Measurements from ENCODE around the gene ACTG2.
"Not testable (repeated sequence)": the region's sequence is repeated elsewhere in the genome, so short reads cannot be mapped to it uniquely, and the experiment has no call there.

Gene ACTG2

GRCh38 chr2:73893764-73894474 lies 1.1 kb downstream of the ACTG2 start:
- DNase-seq: no peak

- DNase-seq: no peak
Observed at GRCh38 chr2:73894475-73894850, 1.7 kb downstream of the ACTG2 start.

GRCh38 chr2:73894877-73895276 lies 2.1 kb downstream of the ACTG2 start:
- no peak for DNase-seq

GRCh38 chr2:73895473-73895872 lies 2.7 kb downstream of the ACTG2 start:
- no peak for DNase-seq

- DNase-seq: peak; percentile 28 to 34
Observed at GRCh38 chr2:73896362-73897239, 3.8 kb downstream of the ACTG2 start.

GRCh38 chr2:73897240-73897583 lies 4.4 kb downstream of the ACTG2 start:
- no peak for DNase-seq

- no peak for DNase-seq
Observed at GRCh38 chr2:73897934-73898333, 5.1 kb downstream of the ACTG2 start.

GRCh38 chr2:73899801-73900336 lies 7.1 kb downstream of the ACTG2 start:
- DNase-seq: no peak

GRCh38 chr2:73901143-73901542 lies 8.3 kb downstream of the ACTG2 start:
- no peak for DNase-seq

GRCh38 chr2:73902284-73902683 lies 9.5 kb downstream of the ACTG2 start:
- no peak for DNase-seq

GRCh38 chr2:73903313-73903712 lies 10.5 kb downstream of the ACTG2 start:
- no peak for DNase-seq

GRCh38 chr2:73903949-73904613 lies 11.3 kb downstream of the ACTG2 start:
- not testable (repeated sequence) for DNase-seq

- DNase-seq: no peak
Observed at GRCh38 chr2:73904952-73905351, 12.1 kb downstream of the ACTG2 start.

GRCh38 chr2:73906847-73907505 lies 14.2 kb downstream of the ACTG2 start:
- DNase-seq: no peak

GRCh38 chr2:73907840-73908452 lies 15.1 kb downstream of the ACTG2 start:
- DNase-seq: peak; percentile 66 to 69

- no peak for DNase-seq
Observed at GRCh38 chr2:73908689-73909652, 16.2 kb downstream of the ACTG2 start.

- no peak for DNase-seq
Observed at GRCh38 chr2:73910873-73911547, 18.2 kb downstream of the ACTG2 start.

- DNase-seq: no peak
Observed at GRCh38 chr2:73911548-73912208, 18.9 kb downstream of the ACTG2 start.

GRCh38 chr2:73913414-73914054 lies 20.7 kb downstream of the ACTG2 start:
- no peak for DNase-seq

- DNase-seq: no peak
Observed at GRCh38 chr2:73914667-73915066, 21.9 kb downstream of the ACTG2 start.
